MM.1S (cell line): ENCODE data around the gene SDHA.

Experiments
- DNase-seq: peaks from one replicate; pipeline ENCODE4 v3.0.0-alpha.2; 2015
- H2AFZ ChIP-seq: fragments of 300-600 bp; sonication (generic); 2 replicates; pipeline ENCODE4 v1.6.0; 2016; ENCODE audit warnings: antibody characterized with exemption, low read length
- H3F3A ChIP-seq: fragments of 300-600 bp; sonication (generic); 2 replicates; pipeline ENCODE4 v1.6.1; 2016; ENCODE audit warnings: mild to moderate bottlenecking, antibody characterized with exemption, low read length, moderate library complexity, mixed read lengths; ENCODE audit not compliant: insufficient read depth
- H3K27ac ChIP-seq: fragments of 300-600 bp; sonication (generic); 2 replicates; pipeline ENCODE4 v1.5.1; 2016; ENCODE audit warnings: mild to moderate bottlenecking, low read length
- H3K27me3 ChIP-seq: fragments of 300-600 bp; sonication (generic); replicated peaks from 2 replicates; pipeline ENCODE4 v1.6.0; 2016; ENCODE audit warnings: low read length; ENCODE audit not compliant: insufficient read depth
- H3K36me3 ChIP-seq: fragments of 300-600 bp; sonication (generic); replicated peaks from 2 replicates; pipeline ENCODE4 v1.6.1; 2016; ENCODE audit warnings: mild to moderate bottlenecking, low read length, mixed read lengths; ENCODE audit not compliant: insufficient read depth
- H3K4me1 ChIP-seq: fragments of 300-600 bp; sonication (generic); 2 replicates; pipeline ENCODE4 v1.6.1; 2016; ENCODE audit warnings: low read length, mixed read lengths
- H3K4me2 ChIP-seq: fragments of 300-600 bp; sonication (generic); 2 replicates; pipeline ENCODE4 v1.6.0; 2016; ENCODE audit warnings: low read depth, low read length
- H3K4me3 ChIP-seq: fragments of 300-600 bp; sonication (generic); 2 replicates; pipeline ENCODE4 v1.5.1; 2016; ENCODE audit warnings: low read length, mixed read lengths
- H3K79me2 ChIP-seq: fragments of 300-600 bp; sonication (generic); 2 replicates; pipeline ENCODE4 v1.6.1; 2016; ENCODE audit warnings: mixed run types, low read length, mixed read lengths
- H3K9ac ChIP-seq: fragments of 300-600 bp; sonication (generic); 2 replicates; pipeline ENCODE4 v1.6.1; 2016; ENCODE audit warnings: low read length, mixed read lengths
- H3K9me2 ChIP-seq: fragments of 300-600 bp; sonication (generic); replicated peaks from 2 replicates; pipeline ENCODE4 v1.6.1; 2016; ENCODE audit warnings: mild to moderate bottlenecking, low read length, mixed read lengths; ENCODE audit not compliant: insufficient read depth
- H3K9me3 ChIP-seq: fragments of 300-600 bp; sonication (generic); replicated peaks from 2 replicates; pipeline ENCODE4 v1.6.1; 2016; ENCODE audit warnings: mild to moderate bottlenecking, low read length, mixed read lengths; ENCODE audit not compliant: insufficient read depth
- H4K20me1 ChIP-seq: fragments of 300-600 bp; sonication (generic); 2 replicates; pipeline ENCODE4 v1.6.1; 2016; ENCODE audit warnings: mild to moderate bottlenecking, low read length, moderate library complexity, mixed read lengths; ENCODE audit not compliant: insufficient read depth
- CTCF ChIP-seq: fragments of 300-600 bp; sonication (generic); IDR thresholded peaks from 2 replicates; pipeline ENCODE4 v1.5.1; 2016; ENCODE audit warnings: antibody characterized with exemption, low read length, mixed read lengths
- EZH2 ChIP-seq: fragments of 300-600 bp; sonication (generic); optimal IDR thresholded peaks from 2 replicates; pipeline ENCODE3; 2017; ENCODE audit warnings: low read depth, mild to moderate bottlenecking, antibody characterized with exemption, low read length, mixed read lengths
- EZH2phosphoT487 ChIP-seq: fragments of 300-600 bp; sonication (generic); IDR thresholded peaks from 2 replicates; pipeline ENCODE4 v1.6.1; 2018; ENCODE audit warnings: antibody characterized with exemption, low read length

The SDHA gene

DNA sequence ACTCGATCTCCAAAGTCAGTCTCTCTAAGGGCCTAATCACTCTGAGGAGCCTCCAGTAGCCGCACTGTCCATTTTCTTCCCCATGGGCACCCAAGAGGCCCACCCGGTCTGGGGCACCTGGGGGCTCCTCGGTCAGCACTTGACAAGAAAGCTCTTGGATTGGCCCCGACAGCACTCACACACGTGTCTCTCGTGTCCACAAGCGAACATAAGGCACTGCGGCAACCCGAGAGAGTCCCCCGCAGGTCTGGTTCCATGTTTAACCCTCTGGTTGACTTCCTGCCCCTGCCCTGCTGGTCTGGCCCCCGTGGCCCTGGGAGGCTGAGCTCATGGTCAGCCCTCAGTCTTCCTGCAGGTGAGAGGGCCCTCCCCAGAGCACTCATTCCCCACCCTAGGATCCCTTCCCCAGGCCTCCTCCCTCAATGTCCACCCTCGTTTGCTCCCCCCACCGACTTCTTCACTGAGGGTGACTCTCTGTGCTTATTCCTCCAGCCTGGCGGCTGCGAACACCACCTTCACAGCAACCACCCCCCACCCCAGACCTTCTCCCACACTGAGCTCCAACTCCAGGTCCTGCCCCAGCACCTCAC is 43.1 kb upstream of the SDHA start:
- no peak for DNase-seq
- Histone ChIP-seq H3K9me2 (no peaks in the 10 kb centered on the region), H3K27ac (no peak overlapping the region), H3K4me2 (no peak overlapping the region), H4K20me1 (no peaks in the 10 kb centered on the region), H3K4me3 (no peak overlapping the region), H3K9me3 (no peaks in the 10 kb centered on the region), H3F3A (no peaks in the 10 kb centered on the region), H3K27me3 (peaks cover 43% of the 10 kb centered on the region), H3K36me3 (no peaks in the 10 kb centered on the region), H3K79me2 (no peaks in the 10 kb centered on the region), H3K4me1 (no peaks in the 10 kb centered on the region), H3K9ac (no peak overlapping the region), H2AFZ (no peak overlapping the region)
- TF ChIP-seq EZH2 (no peak), CTCF (no peak), EZH2phosphoT487 (no peak)

- DNase-seq, result no peak
- Histone ChIP-seq H3F3A (no peaks in the 10 kb centered on the region), H3K27ac (no peak overlapping the region), H3K9me3 (no peaks in the 10 kb centered on the region), H3K9ac (no peak overlapping the region), H3K4me2 (no peak overlapping the region), H4K20me1 (no peaks in the 10 kb centered on the region), H3K36me3 (no peaks in the 10 kb centered on the region), H3K79me2 (no peaks in the 10 kb centered on the region), H3K9me2 (no peaks in the 10 kb centered on the region), H2AFZ (no peak overlapping the region), H3K27me3 (peaks cover 47% of the 10 kb centered on the region), H3K4me1 (no peaks in the 10 kb centered on the region), H3K4me3 (no peak overlapping the region)
- no peak for TF ChIP-seq EZH2phosphoT487
- no peak for TF ChIP-seq CTCF
- no peak for TF ChIP-seq EZH2
These were observed 41.8 kb upstream of the SDHA start for GRCh38 chr5:176296-176823.

DNA sequence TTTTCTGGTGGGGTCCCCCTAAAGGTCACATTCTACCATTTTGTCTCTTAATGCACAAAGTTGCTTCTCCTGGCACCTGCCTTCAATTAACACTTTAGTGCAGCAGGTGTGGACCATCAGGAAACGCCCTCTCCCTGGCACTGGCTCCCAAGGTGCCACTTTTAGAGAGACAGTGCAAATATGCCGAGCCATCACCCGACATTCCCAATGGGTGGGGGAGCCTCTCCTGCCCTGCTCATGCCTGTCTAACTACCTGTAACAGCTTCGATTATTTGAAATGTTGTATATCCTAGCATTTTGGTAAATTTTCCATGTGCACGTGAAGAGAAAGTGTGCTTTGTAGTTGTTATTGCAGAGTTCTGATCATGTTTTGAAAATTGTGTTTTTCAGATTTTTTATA is 40.0 kb upstream of the SDHA start:
- H3K9me2 ChIP-seq, result no peaks in the 10 kb centered on the region
- H3F3A ChIP-seq, result no peaks in the 10 kb centered on the region
- H2AFZ ChIP-seq, result no peak overlapping the region
- no peaks in the 10 kb centered on the region for H3K9me3 ChIP-seq
- TF ChIP-seq EZH2phosphoT487 (no peak), EZH2 (no peak), CTCF (no peak)
- H3K9ac ChIP-seq, result no peak overlapping the region
- H3K4me3 ChIP-seq, result no peak overlapping the region
- H4K20me1 ChIP-seq, result no peaks in the 10 kb centered on the region
- peaks cover 30% of the 10 kb centered on the region for H3K27me3 ChIP-seq
- no peaks in the 10 kb centered on the region for H3K79me2 ChIP-seq
- H3K4me2 ChIP-seq, result no peak overlapping the region
- H3K4me1 ChIP-seq, result no peaks in the 10 kb centered on the region
- no peaks in the 10 kb centered on the region for H3K36me3 ChIP-seq
- H3K27ac ChIP-seq, result no peak overlapping the region
- DNase-seq, result no peak
